Measurements from ENCODE around the gene OR4S1.
"Not testable (repeated sequence)": the region's sequence is repeated elsewhere in the genome, so short reads cannot be mapped to it uniquely, and the experiment has no call there.

DNA sequence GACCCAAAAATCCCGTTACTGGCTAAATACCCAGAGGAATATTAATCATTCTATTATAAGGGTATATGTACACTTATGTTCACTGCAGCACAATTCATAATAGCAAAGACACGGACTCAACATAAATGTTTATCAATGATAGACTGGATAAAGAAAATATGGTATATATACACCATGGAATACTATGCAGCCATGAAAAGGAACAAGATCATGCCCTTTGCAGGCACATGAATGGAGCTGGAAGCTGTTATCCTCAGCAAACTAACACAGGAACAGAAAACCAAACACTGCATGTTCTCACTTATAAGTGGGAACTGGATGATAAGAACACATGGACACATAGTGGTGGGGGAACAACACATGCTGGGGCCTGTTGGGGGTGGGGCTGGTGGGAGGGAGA lies 7.6 kb downstream of the OR4S1 start:
- TF ChIP-seq, protein P1, sequence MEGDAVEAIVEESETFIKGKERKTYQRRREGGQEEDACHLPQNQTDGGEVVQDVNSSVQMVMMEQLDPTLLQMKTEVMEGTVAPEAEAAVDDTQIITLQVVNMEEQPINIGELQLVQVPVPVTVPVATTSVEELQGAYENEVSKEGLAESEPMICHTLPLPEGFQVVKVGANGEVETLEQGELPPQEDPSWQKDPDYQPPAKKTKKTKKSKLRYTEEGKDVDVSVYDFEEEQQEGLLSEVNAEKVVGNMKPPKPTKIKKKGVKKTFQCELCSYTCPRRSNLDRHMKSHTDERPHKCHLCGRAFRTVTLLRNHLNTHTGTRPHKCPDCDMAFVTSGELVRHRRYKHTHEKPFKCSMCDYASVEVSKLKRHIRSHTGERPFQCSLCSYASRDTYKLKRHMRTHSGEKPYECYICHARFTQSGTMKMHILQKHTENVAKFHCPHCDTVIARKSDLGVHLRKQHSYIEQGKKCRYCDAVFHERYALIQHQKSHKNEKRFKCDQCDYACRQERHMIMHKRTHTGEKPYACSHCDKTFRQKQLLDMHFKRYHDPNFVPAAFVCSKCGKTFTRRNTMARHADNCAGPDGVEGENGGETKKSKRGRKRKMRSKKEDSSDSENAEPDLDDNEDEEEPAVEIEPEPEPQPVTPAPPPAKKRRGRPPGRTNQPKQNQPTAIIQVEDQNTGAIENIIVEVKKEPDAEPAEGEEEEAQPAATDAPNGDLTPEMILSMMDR (IDR thresholded peaks at IDR 0.05): not testable (repeated sequence)
- not testable (repeated sequence) for TF ChIP-seq POLR2A (IDR thresholded peaks at IDR 0.05)

All from adrenal gland (tissue), 5 donors.